ENCODE data around the gene IFIH1.

Gene IFIH1

DNA sequence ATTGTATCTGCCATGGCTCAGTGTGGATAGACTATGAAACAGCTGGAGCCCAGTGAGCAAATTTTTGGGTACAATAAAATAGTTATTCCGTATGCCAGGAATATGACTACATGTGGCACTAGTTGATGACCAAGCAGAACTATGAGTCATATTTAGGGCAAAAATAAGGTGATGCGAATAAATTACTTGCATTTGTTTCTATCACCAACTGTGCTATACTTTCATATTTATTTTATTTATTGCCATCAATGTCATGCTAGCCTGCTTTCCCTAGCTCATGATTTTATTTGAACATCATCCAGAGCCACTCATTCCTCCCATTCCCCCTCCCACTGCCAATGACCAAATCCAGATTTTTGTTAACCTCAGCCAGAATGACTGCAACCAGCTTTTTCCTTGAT lies 61.9 kb downstream of the IFIH1 start:
- no peak for FAIRE-seq

DNA sequence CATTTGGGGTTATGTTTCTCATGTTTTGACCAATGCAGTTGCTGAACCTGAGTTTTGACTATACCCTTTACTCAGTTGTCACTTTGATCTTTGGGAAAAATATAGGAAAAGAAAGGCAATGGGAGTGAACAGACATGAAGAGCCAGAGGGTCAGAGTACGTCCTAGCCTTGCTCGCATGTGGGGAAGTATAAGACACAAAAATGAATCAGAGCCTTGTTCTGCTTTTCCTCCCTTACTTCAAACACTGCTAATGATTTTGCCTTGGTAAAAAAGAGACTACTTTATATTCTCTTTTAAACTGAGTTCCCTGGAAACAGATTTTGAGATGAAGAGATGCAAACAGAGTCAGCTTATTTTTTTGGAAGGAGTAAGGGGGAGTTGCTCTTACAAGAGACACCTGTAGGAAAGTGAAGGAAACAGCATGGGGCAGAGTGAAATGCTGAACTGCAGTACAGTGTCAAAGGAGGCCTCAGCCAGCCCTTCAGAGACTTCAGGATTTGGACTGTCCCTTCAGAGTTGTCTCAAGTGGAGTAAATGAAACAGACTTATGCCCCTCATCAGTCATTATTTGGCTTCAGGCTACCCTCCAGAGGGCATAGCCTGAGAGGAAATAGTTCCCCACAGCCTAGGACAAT lies 64.1 kb downstream of the IFIH1 start:
- FAIRE-seq = no peak

DNA sequence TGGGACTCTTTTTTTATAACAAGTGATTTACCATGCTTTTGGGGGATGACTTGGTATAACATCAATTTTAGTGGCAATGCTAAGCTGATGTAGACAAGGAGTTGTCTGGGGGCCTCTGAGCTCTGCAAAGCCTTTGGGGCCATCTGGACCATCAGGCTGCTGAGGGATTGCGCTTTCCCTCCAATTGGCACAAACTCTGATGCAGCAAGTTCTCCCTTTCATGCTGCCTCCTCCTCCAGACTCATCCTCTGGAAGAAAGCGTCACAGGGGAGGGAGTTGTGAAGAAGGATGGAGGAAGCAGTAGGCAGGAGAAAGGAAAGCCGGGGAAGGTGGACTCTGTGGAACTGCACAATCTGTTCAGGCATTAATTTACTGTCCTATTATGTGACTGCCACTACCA lies 65.0 kb downstream of the IFIH1 start:
- FAIRE-seq = no peak

DNA sequence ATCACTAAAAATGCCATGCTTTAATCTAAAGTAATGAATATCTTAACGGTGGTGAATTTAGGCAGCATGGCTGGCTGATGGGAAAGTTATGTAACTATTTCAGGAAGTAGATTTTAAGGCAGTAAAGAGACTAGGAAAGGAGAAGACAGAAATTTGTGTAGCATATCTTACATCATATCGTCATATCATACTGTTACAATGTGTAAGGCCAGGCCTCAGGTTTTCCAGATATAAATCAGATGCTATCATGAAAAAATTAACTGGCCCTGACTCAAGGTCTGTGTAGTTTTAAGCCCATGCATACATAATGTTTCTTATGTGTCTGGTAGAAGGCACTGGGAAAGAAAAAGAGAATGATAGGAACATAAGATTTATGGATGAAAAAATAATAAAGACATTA lies 66.3 kb downstream of the IFIH1 start:
- FAIRE-seq = no peak

- no peak for FAIRE-seq
Observed at GRCh38 chr2:162245781-162246180, 72.7 kb downstream of the IFIH1 start.

DNA sequence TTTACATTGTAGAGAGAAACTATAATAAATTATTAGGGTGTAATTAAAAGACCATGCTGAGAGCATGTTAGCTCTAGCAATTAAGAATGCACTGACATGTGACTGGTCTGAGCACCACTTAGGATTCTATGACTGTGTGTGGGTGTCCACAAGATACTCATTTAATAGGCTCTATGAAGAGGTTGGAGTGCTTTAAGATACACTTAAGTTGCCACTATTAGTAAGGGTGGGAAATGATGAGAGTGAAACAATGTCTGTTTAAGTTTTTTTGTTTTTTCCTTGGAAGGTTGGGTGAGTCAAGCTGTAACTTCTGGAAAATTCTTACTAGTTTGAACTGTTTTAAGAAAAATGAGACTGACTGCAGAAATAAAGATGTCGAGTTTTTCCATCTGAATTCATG lies 73.4 kb downstream of the IFIH1 start:
- FAIRE-seq = no peak

DNA sequence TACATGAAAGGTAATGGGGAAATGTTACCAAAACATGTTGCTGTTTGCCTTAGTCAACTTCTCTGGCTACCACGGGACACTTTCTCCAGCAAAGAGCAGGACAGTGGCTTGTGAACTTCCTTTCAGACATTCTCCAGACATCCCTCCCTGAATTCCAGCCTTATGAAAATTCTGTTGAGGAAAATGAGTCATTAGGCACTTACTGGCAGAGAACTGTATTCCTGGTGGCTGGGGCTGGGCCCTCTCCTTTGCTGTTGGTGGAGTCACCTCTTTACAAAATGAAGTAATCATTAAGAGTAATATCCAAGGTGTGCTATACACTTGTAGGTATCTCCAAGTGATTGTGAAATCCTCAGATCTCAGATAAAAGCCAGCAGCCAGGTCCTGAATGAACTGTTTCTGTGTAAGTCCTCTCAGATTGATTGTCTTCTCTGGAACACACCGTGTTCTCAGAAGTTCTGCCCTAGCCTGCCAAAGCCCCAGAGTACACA lies 73.9 kb downstream of the IFIH1 start:
- FAIRE-seq = no peak

DNA sequence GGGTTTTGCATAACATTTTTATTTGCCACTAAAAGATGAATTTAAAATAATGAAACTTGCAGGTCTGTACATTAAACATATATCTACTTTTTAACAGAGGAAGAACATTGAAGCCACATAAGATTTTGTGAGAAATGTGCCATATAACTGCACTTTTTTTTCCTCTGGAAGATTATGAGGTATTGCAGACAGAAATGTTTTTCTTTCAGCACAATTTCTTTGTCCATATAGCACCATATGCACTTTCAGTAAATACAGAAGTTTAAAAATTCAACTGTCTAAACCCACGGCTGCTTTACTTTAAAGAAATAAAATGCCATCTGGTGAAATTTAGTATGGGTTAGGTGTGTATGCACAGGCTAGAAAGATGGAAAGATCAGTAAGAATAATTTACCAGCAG lies 74.8 kb downstream of the IFIH1 start:
- no peak for FAIRE-seq

DNA sequence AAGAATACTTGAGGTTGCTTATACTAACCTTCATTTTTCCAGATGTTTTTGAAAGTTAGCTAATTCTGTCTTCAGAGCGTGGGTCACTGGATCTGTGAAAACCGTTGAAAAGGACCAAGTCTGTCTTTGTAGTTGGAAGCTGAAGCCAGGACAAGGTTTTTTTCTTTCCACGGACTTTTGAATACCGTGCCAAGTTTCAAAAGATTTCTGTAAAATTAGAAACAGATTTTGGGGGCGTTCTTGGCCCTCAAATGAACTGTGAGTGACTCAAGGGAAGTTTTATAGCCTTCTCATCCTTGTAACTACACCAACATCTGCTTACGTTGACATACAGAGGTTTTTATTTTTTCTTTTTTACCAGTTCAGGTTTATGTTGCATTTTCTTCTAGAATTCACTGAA lies 75.2 kb downstream of the IFIH1 start, which contains the start of gene FAP:
Gene FAP, minus strand, starts transcription at position 152 of the 400 bp plus-strand sequence. Its CDS starts 118 bp downstream, at position 34.
- no peak for FAIRE-seq

- no peak for FAIRE-seq
Observed at GRCh38 chr2:162242586-162243280, 75.8 kb downstream of the IFIH1 start.

- no peak for FAIRE-seq
Observed at GRCh38 chr2:162241571-162241970, 76.9 kb downstream of the IFIH1 start.

DNA sequence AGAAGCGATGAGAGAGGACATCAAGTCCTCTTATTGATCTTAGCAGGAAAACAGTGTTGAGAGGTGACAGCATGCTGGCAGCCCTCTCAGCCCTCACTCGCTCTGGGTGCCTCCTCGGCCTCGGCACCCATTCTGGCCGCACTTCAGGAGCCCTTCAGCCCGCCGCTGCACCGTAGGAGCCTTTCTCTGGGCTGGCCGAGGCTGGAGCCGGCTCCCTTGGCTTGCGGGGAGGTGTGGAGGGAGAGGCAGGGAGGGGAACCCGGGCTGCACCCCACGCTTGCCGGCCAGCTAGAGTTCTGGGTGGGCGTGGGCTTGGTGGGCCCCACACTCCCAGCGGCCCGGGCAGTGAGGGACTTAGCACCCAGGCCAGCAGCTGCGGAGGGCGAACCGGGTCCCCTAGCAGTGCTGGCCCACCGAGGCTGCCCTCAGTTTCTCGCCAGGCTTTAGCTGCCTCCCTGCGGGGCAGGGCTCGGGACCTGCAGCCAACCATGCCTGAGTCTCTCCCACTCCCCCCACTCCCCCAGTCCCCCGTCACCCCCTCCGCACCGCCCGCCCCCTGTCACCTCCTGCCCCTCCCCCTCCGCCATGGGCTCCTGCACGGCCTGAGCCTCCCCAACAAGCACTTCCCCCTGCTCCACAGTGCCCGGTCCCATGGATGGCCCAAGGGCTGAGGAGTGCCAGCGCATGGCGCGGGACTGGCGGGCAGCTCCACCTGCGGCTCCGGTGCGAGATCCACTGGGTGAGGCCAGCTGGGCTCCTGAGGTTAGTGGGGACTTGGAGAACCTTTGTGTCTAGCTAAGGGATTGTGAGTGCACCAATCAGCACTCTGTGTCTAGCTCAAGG lies 83.6 kb downstream of the IFIH1 start:
- FAIRE-seq = no peak

GRCh38 chr2:162233197-162233596 lies 85.3 kb downstream of the IFIH1 start:
- FAIRE-seq = no peak

DNA sequence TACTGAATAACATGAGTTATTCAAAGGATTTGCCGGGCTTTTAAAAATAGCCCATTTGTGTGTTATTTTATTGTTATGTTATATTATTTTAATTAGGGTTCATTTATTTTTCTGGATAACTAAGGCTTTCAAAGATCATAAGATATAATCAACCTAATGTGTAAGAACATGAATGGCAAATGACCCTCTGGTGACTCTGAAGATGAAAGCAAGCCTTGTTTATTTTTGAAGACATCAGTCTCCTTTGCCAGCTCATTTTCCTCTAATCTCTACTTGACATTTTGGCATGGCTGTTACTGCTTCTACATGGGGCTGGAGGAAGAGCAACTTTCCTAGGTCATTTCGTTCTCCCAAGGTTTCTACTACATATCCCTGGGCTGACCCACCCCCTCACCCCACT lies 85.8 kb downstream of the IFIH1 start:
- no peak for FAIRE-seq

GRCh38 chr2:162232027-162232426 lies 86.5 kb downstream of the IFIH1 start:
- no peak for FAIRE-seq

DNA sequence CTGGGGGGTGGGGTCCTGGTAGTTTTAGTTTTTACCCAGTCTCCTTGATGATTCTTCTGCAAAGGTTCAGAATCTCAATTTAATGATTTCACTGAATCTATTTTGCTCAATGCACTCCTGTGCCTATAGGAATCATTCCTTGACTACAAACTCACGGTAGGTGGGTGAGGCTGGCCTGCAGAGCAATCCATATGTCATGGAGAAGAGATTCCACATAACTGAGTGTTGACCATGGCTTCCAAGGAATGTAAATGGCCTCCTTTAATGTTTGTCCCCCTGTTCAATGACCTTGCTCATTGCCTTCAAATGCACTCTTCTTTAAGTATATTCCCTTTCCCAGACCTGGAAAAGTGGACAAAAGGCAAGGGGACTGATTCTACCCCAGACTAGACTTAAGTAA lies 87.7 kb downstream of the IFIH1 start:
- FAIRE-seq = no peak

- no peak for FAIRE-seq
Observed at GRCh38 chr2:162226836-162227235, 91.6 kb downstream of the IFIH1 start.

GRCh38 chr2:162221064-162221463 lies 97.4 kb downstream of the IFIH1 start:
- FAIRE-seq = no peak

- no peak for FAIRE-seq
Observed at GRCh38 chr2:162220368-162220767, 98.1 kb downstream of the IFIH1 start.

DNA sequence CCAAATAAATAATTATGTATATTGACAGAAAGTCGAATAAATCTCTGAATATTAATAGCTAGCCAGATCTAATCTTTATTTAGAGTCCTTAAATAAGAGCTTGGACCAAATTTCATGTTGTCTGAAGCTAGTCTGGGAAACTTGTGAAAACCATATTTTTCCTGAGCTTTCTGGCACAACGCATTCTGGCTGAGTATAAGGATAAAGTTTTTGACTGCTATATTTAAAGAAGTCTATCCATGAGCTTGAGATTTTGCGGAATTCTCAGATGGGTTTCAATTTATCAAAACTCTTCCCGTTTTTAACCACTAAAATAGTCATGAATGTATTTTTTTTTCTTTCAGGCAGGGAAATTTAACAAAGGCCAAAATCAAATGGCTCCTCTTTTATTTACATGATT lies 99.1 kb downstream of the IFIH1 start:
- FAIRE-seq = no peak

GRCh38 chr2:162217598-162217997 lies 100.9 kb downstream of the IFIH1 start:
- no peak for FAIRE-seq

Data from A204.1 (cell line).